Neuronal stem cell (in vitro differentiated cells): ENCODE data around the gene TRMT61A. TPM values are rescaled to one million over a fixed set of nuclear protein-coding genes. Genes with fewer than 3 reads are reported as not detected.

Source experiments
- DNase-seq: peaks from one replicate; pipeline ENCODE4 v3.0.0-alpha.2; 2013; ENCODE audit warnings: low spot score
- H2AFZ ChIP-seq: one replicate; pipeline ENCODE4 v1.6.1; 2013; ENCODE audit warnings: mild to moderate bottlenecking, low read length, inconsistent platforms
- H2AK5ac ChIP-seq: 2 replicates; pipeline ENCODE4 v1.6.1; 2013; ENCODE audit warnings: low read depth, mild to moderate bottlenecking, inconsistent platforms, low read length, moderate library complexity, mixed read lengths
- H2BK120ac ChIP-seq: 2 replicates; pipeline ENCODE4 v1.6.1; 2013; ENCODE audit warnings: low read depth, mild to moderate bottlenecking, inconsistent platforms, low read length, moderate library complexity, mixed read lengths
- H2BK12ac ChIP-seq: one replicate; pipeline ENCODE4 v1.6.1; 2013; ENCODE audit warnings: low read length, inconsistent platforms
- H2BK15ac ChIP-seq: 2 replicates; pipeline ENCODE4 v1.6.1; 2013; ENCODE audit warnings: mild to moderate bottlenecking, low read length, inconsistent platforms, mixed read lengths
- H2BK5ac ChIP-seq: one replicate; pipeline ENCODE4 v1.6.1; 2013; ENCODE audit warnings: inconsistent platforms, mild to moderate bottlenecking, low read length, moderate library complexity
- H3K14ac ChIP-seq: one replicate; pipeline ENCODE4 v1.6.1; 2013; ENCODE audit warnings: low read length, inconsistent platforms
- H3K18ac ChIP-seq: 2 replicates; pipeline ENCODE4 v1.6.1; 2013; ENCODE audit warnings: low read length, inconsistent platforms
- H3K23ac ChIP-seq: 2 replicates; pipeline ENCODE4 v1.6.1; 2013; ENCODE audit warnings: low read depth, mild to moderate bottlenecking, mixed read lengths, low read length, inconsistent platforms; ENCODE audit not compliant: poor library complexity
- H3K27ac ChIP-seq: replicated peaks from 3 replicates; pipeline ENCODE4 v1.5.1; 2013; ENCODE audit warnings: low read length, inconsistent platforms
- H3K27me3 ChIP-seq, 3 experiments: 2 replicates each; pipeline ENCODE4 v1.6.1; 2013; ENCODE audit warnings: low read length in 3 of 3, mild to moderate bottlenecking in 2 of 3, inconsistent platforms in 1 of 3, low read depth in 1 of 3, mixed read lengths in 1 of 3, moderate library complexity in 1 of 3; ENCODE audit not compliant: control insufficient read depth in 3 of 3, insufficient read depth in 3 of 3
- H3K36me3 ChIP-seq, 2 donors: replicated peaks in 1 of 2; 2 replicates each; pipeline ENCODE4 v1.6.1; 2013; ENCODE audit warnings: low read length in 2 of 2; ENCODE audit not compliant: control insufficient read depth in 2 of 2, insufficient read depth in 2 of 2
- H3K4ac ChIP-seq: 2 replicates; pipeline ENCODE4 v1.6.1; 2013; ENCODE audit warnings: inconsistent platforms, mild to moderate bottlenecking, low read length, moderate library complexity
- H3K4me1 ChIP-seq, 2 donors: 1 replicate in 1 of 2; 2 replicates in 1 of 2; pipeline ENCODE4 v1.6.1; 2013; ENCODE audit warnings: low read length in 2 of 2, low read depth in 1 of 2; ENCODE audit not compliant: control insufficient read depth in 2 of 2, insufficient read depth in 1 of 2
- H3K4me2 ChIP-seq: one replicate; pipeline ENCODE4 v1.6.1; 2013; ENCODE audit warnings: mild to moderate bottlenecking, low read length, inconsistent platforms; ENCODE audit not compliant: insufficient read depth, poor library complexity, severe bottlenecking
- H3K4me3 ChIP-seq, 2 donors: 2 replicates each; pipeline ENCODE4 v1.5.1; 2013; ENCODE audit warnings: low read length in 2 of 2, mild to moderate bottlenecking in 2 of 2, inconsistent platforms in 1 of 2, moderate library complexity in 1 of 2
- H3K79me1 ChIP-seq: one replicate; pipeline ENCODE4 v1.6.1; 2013; ENCODE audit warnings: low read depth, mild to moderate bottlenecking, inconsistent platforms, low read length, moderate library complexity
- H3K9ac ChIP-seq: one replicate; pipeline ENCODE4 v1.6.1; 2013; ENCODE audit warnings: mild to moderate bottlenecking, low read depth, low read length, inconsistent platforms; ENCODE audit not compliant: poor library complexity
- H3K9me3 ChIP-seq, 2 donors: replicated peaks in 1 of 2; 2 replicates each; pipeline versions ENCODE3 to v1.6.1; 2013; ENCODE audit warnings: low read length in 2 of 2, mild to moderate bottlenecking in 2 of 2, inconsistent platforms in 1 of 2, low read depth in 1 of 2, mixed read lengths in 1 of 2, moderate library complexity in 1 of 2; ENCODE audit not compliant: control insufficient read depth in 2 of 2, insufficient read depth in 1 of 2
- H4K8ac ChIP-seq: one replicate; pipeline ENCODE4 v1.6.1; 2013; ENCODE audit warnings: low read depth, mild to moderate bottlenecking, inconsistent platforms, low read length, moderate library complexity
- H4K91ac ChIP-seq: one replicate; pipeline ENCODE4 v1.6.1; 2013; ENCODE audit warnings: low read length, low read depth, mild to moderate bottlenecking, inconsistent platforms; ENCODE audit not compliant: poor library complexity
- WGBS, 2 donors: extraction: QIAGEN DNeasy Blood & Tissue Kit; methylation state at CpG; one replicate each; pipeline ENCODE4 v1.1.7; 2013; ENCODE audit warnings: missing lambda C conversion rate in 2 of 2, mixed read lengths in 1 of 2; ENCODE audit not compliant: insufficient read length in 2 of 2, insufficient replicate concordance in 1 of 2; ENCODE audit errors: extremely low coverage in 2 of 2; 5-methylcytosine and 5-hydroxymethylcytosine counted together
- polyA plus RNA-seq, 2 experiments: library from polyadenylated mRNA; stranded (reverse); fragments of 200-250 nt; gene quantifications; one replicate each; pipeline ENCODE4 v1.2.3, GENCODE V29; 2013

The TRMT61A gene
- 2.1 TPM for polyA plus RNA-seq (2013, experiment 1 of 2)
- polyA plus RNA-seq (2013, experiment 2 of 2), result 2.2 TPM

- H2AK5ac ChIP-seq, result peak within 1 kb of the TSS; percentile 76
- peak within 1 kb of the TSS; percentile 84 for H3K9ac ChIP-seq
- H2BK120ac ChIP-seq, result peak within 1 kb of the TSS; percentile 89
- H3K27me3 ChIP-seq, result peaks cover 0 to 8% (median 2%) of the 10 kb centered on the region in 3 experiments
- H3K4me3 ChIP-seq, result peak within 1 kb of the TSS; percentile 94 to 98
- peak within 1 kb of the TSS; percentile 75 for H2BK5ac ChIP-seq
- peak within 1 kb of the TSS; percentile 90 for H3K4me2 ChIP-seq
- no peak within 1 kb of the TSS for H4K8ac ChIP-seq
- peaks cover 0 to 17% of the 10 kb centered on the region in 2 donors for H3K36me3 ChIP-seq
- H4K91ac ChIP-seq, result no peak within 1 kb of the TSS
- no peaks in the 10 kb centered on the region for H3K9me3 ChIP-seq
- peak within 1 kb of the TSS; percentile 71 for H2BK15ac ChIP-seq
- DNase-seq, result peak; percentile 75
- peaks cover 16 to 29% of the 10 kb centered on the region in 2 donors for H3K4me1 ChIP-seq
- peak within 1 kb of the TSS; percentile 92 for H3K18ac ChIP-seq
- peak within 1 kb of the TSS; percentile 77 for H3K4ac ChIP-seq
- H3K27ac ChIP-seq, result no peak within 1 kb of the TSS
- WGBS, 2 donors, result no CpG with 5 or more reads among the region's 70 CpGs
- H3K14ac ChIP-seq, result peak within 1 kb of the TSS; percentile 39
- peaks cover 14% of the 10 kb centered on the region for H3K79me1 ChIP-seq
- H2AFZ ChIP-seq, result peak within 1 kb of the TSS; percentile 83
- peak within 1 kb of the TSS; percentile 89 for H3K23ac ChIP-seq
- no peak within 1 kb of the TSS for H2BK12ac ChIP-seq
These were observed at the start of gene TRMT61A for GRCh38 chr14:103528587-103529382. TSS of gene TRMT61A (plus strand) at chr14:103529196. CDS start at chr14:103529979, 783 bp downstream.

- H2BK120ac ChIP-seq, result no peak overlapping the region
- H2BK12ac ChIP-seq, result no peak overlapping the region
- no peaks in the 10 kb centered on the region for H3K27me3 ChIP-seq
- H3K79me1 ChIP-seq, result no peaks in the 10 kb centered on the region
- no peak overlapping the region for H2BK5ac ChIP-seq
- H3K4me2 ChIP-seq, result no peak overlapping the region
- H3K4me1 ChIP-seq, result no peaks in the 10 kb centered on the region
- no peak for DNase-seq
- H3K9ac ChIP-seq, result no peak overlapping the region
- H3K4ac ChIP-seq, result no peak overlapping the region
- H4K8ac ChIP-seq, result no peak overlapping the region
- H3K18ac ChIP-seq, result no peak overlapping the region
- H4K91ac ChIP-seq, result no peak overlapping the region
- H3K27ac ChIP-seq, result no peak overlapping the region
- no peak overlapping the region for H3K23ac ChIP-seq
- H3K4me3 ChIP-seq, result no peak overlapping the region
- H2AFZ ChIP-seq, result no peak overlapping the region
- no peak overlapping the region for H2AK5ac ChIP-seq
- WGBS, 2 donors, result no CpG with 5 or more reads among the region's 3 CpGs
- H3K9me3 ChIP-seq, result no peaks in the 10 kb centered on the region
- no peak overlapping the region for H3K14ac ChIP-seq
- peaks cover 29 to 91% of the 10 kb centered on the region in 2 donors for H3K36me3 ChIP-seq
- no peak overlapping the region for H2BK15ac ChIP-seq
These were observed 48.4 kb upstream of the TRMT61A start for GRCh38 chr14:103480595-103480994.

DNA sequence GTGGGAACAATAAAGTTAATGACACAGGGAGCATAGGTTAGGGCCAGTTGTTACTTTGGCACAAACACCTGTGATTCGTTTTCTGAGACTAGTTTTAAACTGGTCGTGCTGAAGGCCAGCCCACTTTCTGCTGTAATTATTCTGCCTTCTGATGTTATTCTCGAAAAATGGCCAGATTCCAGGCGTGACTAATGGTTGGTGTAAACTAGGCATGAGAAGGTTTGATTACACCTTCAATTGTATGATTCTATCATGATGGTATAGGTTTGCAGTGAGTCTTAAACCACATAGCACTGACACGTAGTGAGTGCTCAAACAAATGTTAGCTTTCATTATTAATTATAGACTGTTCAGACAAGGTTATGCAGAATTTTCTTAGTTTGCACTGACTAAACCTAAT lies 45.4 kb upstream of the TRMT61A start:
- no peak overlapping the region for H3K9ac ChIP-seq
- H3K23ac ChIP-seq, result no peak overlapping the region
- H3K36me3 ChIP-seq, result peaks cover 21 to 88% of the 10 kb centered on the region in 2 donors
- H3K4me3 ChIP-seq, result no peak overlapping the region
- no peak overlapping the region for H3K14ac ChIP-seq
- no peak overlapping the region for H3K4ac ChIP-seq
- H2BK15ac ChIP-seq, result no peak overlapping the region
- no peak overlapping the region for H3K4me2 ChIP-seq
- no peak overlapping the region for H2AFZ ChIP-seq
- H4K91ac ChIP-seq, result no peak overlapping the region
- no peak overlapping the region for H2BK12ac ChIP-seq
- H3K4me1 ChIP-seq, result no peaks in the 10 kb centered on the region
- DNase-seq, result no peak
- no CpG with 5 or more reads among the region's 5 CpGs for WGBS, 2 donors
- H2BK5ac ChIP-seq, result no peak overlapping the region
- H3K27ac ChIP-seq, result no peak overlapping the region
- H3K79me1 ChIP-seq, result no peaks in the 10 kb centered on the region
- no peak overlapping the region for H2AK5ac ChIP-seq
- H4K8ac ChIP-seq, result no peak overlapping the region
- no peaks in the 10 kb centered on the region for H3K9me3 ChIP-seq
- no peak overlapping the region for H3K18ac ChIP-seq
- no peaks in the 10 kb centered on the region for H3K27me3 ChIP-seq
- no peak overlapping the region for H2BK120ac ChIP-seq

DNA sequence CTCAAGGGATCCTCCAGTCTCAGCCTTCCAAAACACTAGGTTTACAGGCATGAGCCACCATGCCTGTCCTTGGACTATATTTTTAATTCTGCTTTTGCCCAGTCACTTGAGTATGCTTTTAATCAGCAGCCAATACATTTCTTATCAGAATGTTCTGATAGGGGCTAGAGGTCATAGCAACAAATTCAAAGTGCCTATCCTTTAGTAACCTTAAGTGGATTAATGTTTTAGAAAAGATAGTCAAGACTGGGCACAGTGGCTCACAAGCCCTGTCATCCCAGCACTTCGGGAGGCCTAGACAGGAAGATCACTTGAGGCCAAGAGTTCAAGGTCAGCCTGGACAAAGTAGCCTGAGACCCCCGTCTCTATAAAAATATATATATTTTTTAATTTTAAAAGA lies 43.5 kb upstream of the TRMT61A start:
- DNase-seq, result no peak

More for the DNA sequence above, 43.5 kb upstream of the TRMT61A start:
- no peaks in the 10 kb centered on the region for H3K79me1 ChIP-seq
- no peak overlapping the region for H3K14ac ChIP-seq
- H3K27me3 ChIP-seq, result no peaks in the 10 kb centered on the region
- H3K4me2 ChIP-seq, result no peak overlapping the region
- peaks cover 20 to 88% of the 10 kb centered on the region in 2 donors for H3K36me3 ChIP-seq
- H3K4me3 ChIP-seq, result no peak overlapping the region
- no peak overlapping the region for H3K27ac ChIP-seq
- no peak overlapping the region for H2BK15ac ChIP-seq
- H2AK5ac ChIP-seq, result no peak overlapping the region
- no peak overlapping the region for H2AFZ ChIP-seq
- no peak overlapping the region for H4K91ac ChIP-seq
- no CpG with 5 or more reads among the region's 2 CpGs for WGBS, 2 donors
- no peak overlapping the region for H2BK5ac ChIP-seq
- H3K18ac ChIP-seq, result no peak overlapping the region
- H4K8ac ChIP-seq, result no peak overlapping the region
- H3K23ac ChIP-seq, result no peak overlapping the region
- no peaks in the 10 kb centered on the region for H3K9me3 ChIP-seq
- no peak overlapping the region for H3K4ac ChIP-seq
- no peak overlapping the region for H2BK12ac ChIP-seq
- H3K9ac ChIP-seq, result no peak overlapping the region
- H3K4me1 ChIP-seq, result peaks cover 0 to 3% of the 10 kb centered on the region in 2 donors
- no peak overlapping the region for H2BK120ac ChIP-seq
